GM12874 (cell line): Measurements from ENCODE around the gene NDUFB11.

ENCODE experiments used
- TF ChIP-seq, protein P1 (sequence below): IDR thresholded peaks from 2 replicates; pipeline ENCODE4 v1.5.1; 2011; ENCODE audit warnings: low read depth, mild to moderate bottlenecking, control low read depth, low read length, moderate library complexity; ENCODE audit not compliant: insufficient read depth

The NDUFB11 gene

GRCh38 chrX:47179928-47180255 is 35.4 kb upstream of the NDUFB11 start:
- TF ChIP-seq, protein P1, sequence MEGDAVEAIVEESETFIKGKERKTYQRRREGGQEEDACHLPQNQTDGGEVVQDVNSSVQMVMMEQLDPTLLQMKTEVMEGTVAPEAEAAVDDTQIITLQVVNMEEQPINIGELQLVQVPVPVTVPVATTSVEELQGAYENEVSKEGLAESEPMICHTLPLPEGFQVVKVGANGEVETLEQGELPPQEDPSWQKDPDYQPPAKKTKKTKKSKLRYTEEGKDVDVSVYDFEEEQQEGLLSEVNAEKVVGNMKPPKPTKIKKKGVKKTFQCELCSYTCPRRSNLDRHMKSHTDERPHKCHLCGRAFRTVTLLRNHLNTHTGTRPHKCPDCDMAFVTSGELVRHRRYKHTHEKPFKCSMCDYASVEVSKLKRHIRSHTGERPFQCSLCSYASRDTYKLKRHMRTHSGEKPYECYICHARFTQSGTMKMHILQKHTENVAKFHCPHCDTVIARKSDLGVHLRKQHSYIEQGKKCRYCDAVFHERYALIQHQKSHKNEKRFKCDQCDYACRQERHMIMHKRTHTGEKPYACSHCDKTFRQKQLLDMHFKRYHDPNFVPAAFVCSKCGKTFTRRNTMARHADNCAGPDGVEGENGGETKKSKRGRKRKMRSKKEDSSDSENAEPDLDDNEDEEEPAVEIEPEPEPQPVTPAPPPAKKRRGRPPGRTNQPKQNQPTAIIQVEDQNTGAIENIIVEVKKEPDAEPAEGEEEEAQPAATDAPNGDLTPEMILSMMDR: no peak

- TF ChIP-seq, protein P1: no peak
Observed at GRCh38 chrX:47179221-47179927, 34.9 kb upstream of the NDUFB11 start.

- TF ChIP-seq, protein P1: no peak
Observed at GRCh38 chrX:47178337-47178736, 33.8 kb upstream of the NDUFB11 start.

DNA sequence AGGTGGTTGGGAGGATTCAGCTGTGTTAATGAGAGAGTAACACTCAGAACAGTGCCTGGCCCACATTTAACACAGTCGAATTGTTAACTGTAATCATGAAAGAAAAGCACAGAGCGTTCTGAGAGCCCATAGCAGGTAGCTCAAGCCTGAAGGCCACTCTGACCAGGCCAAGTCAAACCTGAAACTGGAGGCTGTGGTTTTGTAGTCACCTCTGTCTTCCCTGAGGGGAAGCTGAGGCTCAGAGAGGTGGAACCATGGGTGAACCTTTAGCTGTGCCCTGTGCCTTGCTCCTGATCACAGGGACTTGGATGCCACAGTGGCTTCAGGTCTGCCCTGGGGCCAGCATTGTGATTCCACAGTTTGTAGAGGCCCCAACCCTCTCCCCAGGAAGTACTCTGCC is 32.6 kb upstream of the NDUFB11 start:
- TF ChIP-seq, protein P1: no peak

DNA sequence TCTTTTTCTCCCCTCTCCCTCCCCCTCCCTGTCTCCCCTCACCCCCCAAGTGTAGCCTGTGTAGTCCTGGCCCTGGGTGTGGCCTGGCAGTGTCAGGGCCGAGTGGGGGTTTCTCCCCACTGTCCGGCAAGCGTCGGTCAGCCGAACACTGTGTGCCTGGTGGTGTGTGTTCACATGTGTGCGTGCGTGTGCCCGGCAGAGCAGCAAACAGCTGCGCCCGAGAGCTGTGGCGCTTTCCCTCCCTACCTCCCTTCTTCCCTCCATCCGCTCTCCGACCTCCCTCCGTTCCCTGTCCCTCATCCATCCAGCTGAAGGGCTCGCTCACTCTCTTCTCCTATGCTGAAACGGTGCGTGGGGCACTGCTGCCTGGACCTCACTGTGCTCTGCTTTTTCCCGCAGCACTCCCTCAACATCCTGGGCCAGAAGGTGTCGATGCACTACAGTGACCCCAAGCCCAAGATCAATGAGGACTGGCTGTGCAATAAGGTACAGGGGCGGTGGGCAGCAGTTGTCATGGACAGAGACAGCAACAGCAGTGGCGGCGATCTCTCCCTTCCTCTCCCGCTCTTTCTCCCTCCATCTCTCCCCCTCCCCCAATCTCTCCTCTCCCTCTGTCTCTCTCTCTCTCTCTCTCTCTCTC is 31.7 kb upstream of the NDUFB11 start:
- TF ChIP-seq, protein P1: no peak

GRCh38 chrX:47175588-47175980 is 31.1 kb upstream of the NDUFB11 start:
- TF ChIP-seq, protein P1: no peak

GRCh38 chrX:47174846-47175587 is 30.5 kb upstream of the NDUFB11 start:
- TF ChIP-seq, protein P1: no peak
